HCT116 (cell line): Measurements from ENCODE around the gene SLC25A25. TPM values are rescaled to one million over a fixed set of nuclear protein-coding genes. Genes with fewer than 3 reads are reported as not detected.

Experiments
- ATAC-seq: fragments of 200-7000 bp; cut with Tn5 transposase; 2 replicates; pipeline ENCODE4 v1.9.1; 2020; ENCODE audit warnings: mild to moderate bottlenecking, moderate library complexity
- BruUV-seq: library from RNA; stranded (reverse); fragments of 400-500 nt; replicated peaks from 2 replicates; lab custom pipeline; 2021; lab: Mats Ljungman, UMichigan
- CTCF ChIA-PET: fragments of 300-600 bp; sonication (Branson Sonifier 250); formaldehyde crosslinking; loops from one replicate; lab custom pipeline; 2021; ENCODE audit warnings: antibody characterized with exemption; lab: Charles Lee
- POLR2A ChIA-PET: fragments of 300-600, 350-600 bp; sonication (Branson Sonifier 250); formaldehyde crosslinking; loops from one replicate; lab custom pipeline; 2021; ENCODE audit warnings: antibody characterized with exemption; lab: Charles Lee
- RAD21 ChIA-PET, 2 experiments: fragments of 300-600 bp; sonication (Branson Sonifier 250); formaldehyde crosslinking; loops; one replicate each; lab custom pipeline; 2023; ENCODE audit warnings: low total read pairs in 2 of 2; ENCODE audit not compliant: uncharacterized antibody in 2 of 2, unreplicated experiment in 2 of 2, low non-redundant PET in 1 of 2; lab: Charles Lee
- DNase-seq: peaks from one replicate; pipeline ENCODE4 v3.0.0-alpha.2; 2010; ENCODE audit warnings: low read depth, low spot score
- H2AFZ ChIP-seq: fragments of 200-600 bp; shearing (Covaris generic), sonication (generic); 2 replicates; pipeline ENCODE4 v1.6.1; 2017; ENCODE audit warnings: low read depth, mixed run types, mixed read lengths, antibody characterized with exemption, low read length; ENCODE audit not compliant: poor library complexity, severe bottlenecking
- H3K27ac ChIP-seq: 2 replicates; pipeline ENCODE4 v1.5.1; 2012; ENCODE audit warnings: low read depth, low read length
- H3K27me3 ChIP-seq: fragments of 200-600 bp; sonication (generic); 2 replicates; pipeline ENCODE4 v1.6.1; 2016; ENCODE audit warnings: mixed run types, low read length, mixed read lengths; ENCODE audit not compliant: insufficient read depth
- H3K36me3 ChIP-seq, 2 experiments: fragments of 200-500 bp in 1 of 2; fragments of 200-600 bp in 1 of 2; sonication (Bioruptor generic) in 1 of 2; sonication (generic) in 1 of 2; 2 replicates each; pipeline versions ENCODE4 v1.5.1 to v1.6.1; 2014 to 2016; ENCODE audit warnings: low read length in 2 of 2, inconsistent platforms in 1 of 2, mixed read lengths in 1 of 2, mixed run types in 1 of 2; ENCODE audit not compliant: insufficient read depth in 2 of 2, control insufficient read depth in 1 of 2
- H3K4me1 ChIP-seq, 2 experiments: fragments of 200-600 bp in 1 of 2; sonication (generic) in 1 of 2; 2 replicates each; pipeline versions ENCODE4 v1.5.1 to v1.6.1; 2012 to 2017; ENCODE audit warnings: low read length in 2 of 2, inconsistent platforms in 1 of 2, mild to moderate bottlenecking in 1 of 2, mixed read lengths in 1 of 2, mixed run types in 1 of 2, moderate library complexity in 1 of 2; ENCODE audit not compliant: insufficient read depth in 2 of 2, control insufficient read depth in 1 of 2
- H3K4me2 ChIP-seq: fragments of 200-600 bp; sonication (generic); 2 replicates; pipeline ENCODE4 v1.6.1; 2017; ENCODE audit warnings: mixed run types, low read length, mixed read lengths
- H3K4me3 ChIP-seq, 2 experiments: fragments of 200-600 bp in 1 of 2; sonication (generic) in 1 of 2; replicated peaks in 1 of 2; 2 replicates each; pipeline ENCODE4 v1.5.1; 2011 to 2016; ENCODE audit warnings: low read length in 2 of 2, control low read depth in 1 of 2, low read depth in 1 of 2, mild to moderate bottlenecking in 1 of 2, mixed read lengths in 1 of 2, mixed run types in 1 of 2
- H3K79me2 ChIP-seq: fragments of 200-600 bp; sonication (generic); 2 replicates; pipeline ENCODE4 v1.6.1; 2017; ENCODE audit warnings: mild to moderate bottlenecking, mixed run types, low read length, moderate library complexity, mixed read lengths; ENCODE audit not compliant: insufficient read depth
- H3K9ac ChIP-seq: fragments of 200-600 bp; sonication (generic); 2 replicates; pipeline ENCODE4 v1.6.1; 2016; ENCODE audit warnings: low read length, mixed read lengths
- H3K9me2 ChIP-seq: fragments of 200-600 bp; sonication (generic), shearing (Covaris generic); 2 replicates; pipeline ENCODE4 v1.6.1; 2017; ENCODE audit warnings: mixed run types, mild to moderate bottlenecking, moderate library complexity; ENCODE audit not compliant: insufficient read depth
- H3K9me3 ChIP-seq, 2 experiments: fragments of 200-500 bp in 1 of 2; fragments of 200-600 bp in 1 of 2; sonication (Bioruptor generic) in 1 of 2; sonication (generic) in 1 of 2; 2 replicates each; pipeline ENCODE4 v1.6.1; 2014 to 2017; ENCODE audit warnings: low read length in 2 of 2, mixed read lengths in 2 of 2, inconsistent platforms in 1 of 2, low read depth in 1 of 2, mild to moderate bottlenecking in 1 of 2, mixed run types in 1 of 2, moderate library complexity in 1 of 2; ENCODE audit not compliant: control insufficient read depth in 1 of 2, insufficient read depth in 1 of 2
- H4K20me1 ChIP-seq: fragments of 200-600 bp; sonication (generic), shearing (Covaris generic); 2 replicates; pipeline ENCODE4 v1.6.1; 2017; ENCODE audit warnings: mixed run types, mild to moderate bottlenecking, moderate library complexity; ENCODE audit not compliant: insufficient read depth
- ATF3 ChIP-seq: IDR thresholded peaks from 2 replicates; pipeline ENCODE4 v1.6.1; 2012
- CEBPB ChIP-seq: IDR thresholded peaks from 2 replicates; pipeline ENCODE4 v1.6.1; 2012; ENCODE audit warnings: low read depth
- EGR1 ChIP-seq: IDR thresholded peaks from 2 replicates; pipeline ENCODE4 v1.6.1; 2012; ENCODE audit warnings: low read depth
- EZH2 ChIP-seq: fragments of 200-600 bp; sonication (generic); IDR thresholded peaks from 2 replicates; pipeline ENCODE4 v1.6.1; 2017; ENCODE audit warnings: antibody characterized with exemption, mixed run types
- POLR2A ChIP-seq: IDR thresholded peaks from 2 replicates; pipeline ENCODE4 v1.7.0; 2011; ENCODE audit warnings: borderline replicate concordance; ENCODE audit not compliant: insufficient read depth, insufficient read length; ENCODE audit errors: extremely low read depth
- POLR2AphosphoS5 ChIP-seq: IDR thresholded peaks from 2 replicates; pipeline ENCODE4 v1.6.1; 2011; ENCODE audit warnings: mild to moderate bottlenecking, low read depth, low read length, moderate library complexity
- RAD21 ChIP-seq: IDR thresholded peaks from 2 replicates; pipeline ENCODE4 v1.6.1; 2012; ENCODE audit warnings: low read depth, mild to moderate bottlenecking
- REST ChIP-seq: IDR thresholded peaks from 2 replicates; pipeline ENCODE4 v1.6.1; 2012; ENCODE audit warnings: low read depth
- SIN3A ChIP-seq: IDR thresholded peaks from 2 replicates; pipeline ENCODE4 v1.6.1; 2012; ENCODE audit warnings: low read depth
- SP1 ChIP-seq: IDR thresholded peaks from 2 replicates; pipeline ENCODE4 v1.6.1; 2012; ENCODE audit warnings: low read depth
- SRF ChIP-seq: IDR thresholded peaks from 2 replicates; pipeline ENCODE4 v1.6.1; 2012; ENCODE audit warnings: low read depth
- TCF7L2 ChIP-seq: IDR thresholded peaks from 2 replicates; pipeline ENCODE4 v1.7.0; 2011; ENCODE audit warnings: borderline replicate concordance, inconsistent platforms; ENCODE audit not compliant: insufficient read depth, insufficient read length; ENCODE audit errors: extremely low read depth
- YY1 ChIP-seq: IDR thresholded peaks from 2 replicates; pipeline ENCODE4 v1.6.1; 2011; ENCODE audit warnings: low read length, low read depth, moderate library complexity, mild to moderate bottlenecking; ENCODE audit not compliant: insufficient replicate concordance; ENCODE audit errors: extremely low read depth
- ZNF274 ChIP-seq: fragments of 200-500 bp; sonication (Bioruptor generic); IDR thresholded peaks from 2 replicates; pipeline ENCODE4 v1.6.1; 2014; ENCODE audit warnings: mild to moderate bottlenecking, low read depth, low read length, inconsistent platforms
- intact Hi-C: fragments of 100-400 bp; cut with micrococcal nuclease; formaldehyde crosslinking; loops from 2 replicates; pipeline ENCODE4 v1.10.0; 2022
- total RNA-seq: library from RNA; stranded (reverse); gene quantifications from one replicate; pipeline ENCODE4 v1.2.1, GENCODE V29; 2021; ENCODE audit not compliant: unreplicated experiment

SLC25A25 gene
- total RNA-seq, 1 experiment from 2014 or later: 15.3 TPM

GRCh38 chr9:128087262-128087661 is 19.2 kb downstream of the SLC25A25 start:
- no peak overlapping the region for H3K27ac ChIP-seq
- ChIA-PET CTCF (no interaction called here), RAD21 (no interaction called here), POLR2A (interaction anchor here (0.9 to 1.3 kb wide), 2 partner anchors 11 to 20 kb away, joined by 3 to 4 read pairs; partner anchors contain the start of genes NAIF1 and SLC25A25)
- H3K36me3 ChIP-seq: 0 out of 4 replicates have a peak, but pooled peaks cover 0 to 4% of the 10 kb centered on the region in 2 experiments
- H3K4me3 ChIP-seq: no peak overlapping the region
- DNase-seq (no peak), ATAC-seq (no peak)
- 0 out of 2 replicates have a peak, but pooled peaks cover 4% of the 10 kb centered on the region for H4K20me1 ChIP-seq
- H3K27me3 ChIP-seq: no peaks in the 10 kb centered on the region
- H3K79me2 ChIP-seq: peaks cover 76% of the 10 kb centered on the region
- no peak overlapping the region for H3K4me2 ChIP-seq
- H3K9ac ChIP-seq: no peak overlapping the region
- no TSS peak for BruUV-seq
- intact Hi-C loops: no loop called here
- H2AFZ ChIP-seq: no peak overlapping the region
- no peaks in the 10 kb centered on the region for H3K9me2 ChIP-seq
- TF ChIP-seq ZNF274 (no peak), POLR2A (no peak)
- peaks cover 9 to 15% of the 10 kb centered on the region in 2 experiments for H3K4me1 ChIP-seq
- H3K9me3 ChIP-seq: no peaks in the 10 kb centered on the region

GRCh38 chr9:128088253-128088945 is 20.4 kb downstream of the SLC25A25 start:
- POLR2A ChIA-PET: no interaction called here
- DNase-seq: no peak

More at GRCh38 chr9:128088253-128088945, 20.4 kb downstream of the SLC25A25 start:
- CTCF ChIA-PET: no interaction called here
- RAD21 ChIA-PET: no interaction called here
- Histone ChIP-seq H3K27ac (no peak overlapping the region), H3K9me3 (no peaks in the 10 kb centered on the region), H3K9ac (no peak overlapping the region), H2AFZ (no peak overlapping the region), H3K4me3 (no peak overlapping the region), H3K36me3 (0 out of 4 replicates have a peak, but pooled peaks cover 0 to 4% of the 10 kb centered on the region in 2 experiments), H4K20me1 (0 out of 2 replicates have a peak, but pooled peaks cover 4% of the 10 kb centered on the region), H3K9me2 (no peaks in the 10 kb centered on the region), H3K4me2 (no peak overlapping the region), H3K4me1 (peaks cover 4 to 19% of the 10 kb centered on the region in 2 experiments; a peak in 3 of 4 replicates), H3K79me2 (peaks cover 86% of the 10 kb centered on the region), H3K27me3 (no peaks in the 10 kb centered on the region)
- TF ChIP-seq SP1 (no peak), SRF (no peak), POLR2AphosphoS5 (no peak), RAD21 (no peak), CEBPB (no peak), EGR1 (no peak), ZNF274 (no peak), POLR2A (no peak), EZH2 (no peak), REST (no peak), YY1 (no peak), ATF3 (no peak), TCF7L2 (no peak), SIN3A (no peak)
- no peak for ATAC-seq
- no TSS peak for BruUV-seq
- intact Hi-C loops: no loop called here
